ENCODE results near the gene IGSF21. TPM values are rescaled to one million over a fixed set of nuclear protein-coding genes. Genes with fewer than 3 reads are reported as not detected.

IGSF21 gene
- polyA plus RNA-seq, 1 of the 3 experiments (the other 2 are of a cell fraction), result not detected

DNA sequence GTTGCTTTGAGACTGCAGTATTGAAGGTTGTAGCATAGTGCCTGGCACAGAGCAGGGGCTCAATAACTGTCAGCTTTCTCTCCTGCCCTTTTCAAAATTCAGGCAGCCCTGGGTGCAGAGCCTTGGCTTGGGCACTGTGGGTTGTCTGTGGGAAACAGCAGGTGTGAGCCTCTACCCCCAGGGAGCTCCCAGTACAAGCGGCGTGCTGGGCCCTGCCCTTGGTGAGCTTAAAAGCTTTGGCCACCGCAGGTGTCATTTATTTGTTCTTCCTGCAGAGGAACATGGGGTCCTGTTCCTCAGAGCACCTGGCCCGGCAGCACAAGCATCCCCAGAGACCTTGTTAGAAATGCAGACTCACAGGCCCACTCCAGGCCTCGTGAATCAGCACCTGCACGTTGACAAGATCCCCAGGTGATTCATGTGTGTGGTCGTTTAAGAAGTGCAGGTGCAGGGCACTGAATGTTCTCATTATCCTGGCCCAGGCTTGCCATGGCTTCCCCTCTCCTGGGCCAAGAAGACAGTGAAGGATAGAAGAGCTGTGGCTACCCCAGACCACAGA is 29.9 kb upstream of the IGSF21 start:
- WGBS (ENCODE audit: low lambda C conversion rate), result 44% methylated on average over 5 of the region's 7 CpGs
- no peaks in the 10 kb centered on the region for H3K27me3 ChIP-seq (ENCODE audit: insufficient read depth)
- H3K4me1 ChIP-seq (ENCODE audit: control insufficient read depth in 1 of 2, insufficient read depth in 2 of 2, low read depth in 1 of 2, low read length in 1 of 2), result no peaks in the 10 kb centered on the region; a peak in 1 of 4 replicates
- H3K27ac ChIP-seq (ENCODE audit: low read depth in 2 of 2, low read length in 1 of 2), result no peak overlapping the region
- H3K9ac ChIP-seq, result no peak overlapping the region
- H3K4me3 ChIP-seq (ENCODE audit: low read depth in 2 of 2, low read length in 1 of 2), result no peak overlapping the region
- no peaks in the 10 kb centered on the region for H3K79me2 ChIP-seq (ENCODE audit: insufficient read depth)
- no peak overlapping the region for H2AFZ ChIP-seq (ENCODE audit: low read depth)
- no peaks in the 10 kb centered on the region for H3K9me3 ChIP-seq
- H3K36me3 ChIP-seq (replicated peaks in 1 of 2; ENCODE audit: control insufficient read depth in 1 of 2, insufficient read depth in 2 of 2, low read length in 1 of 2), result no peaks in the 10 kb centered on the region
- no peak for DNase-seq
- H4K20me1 ChIP-seq (ENCODE audit: insufficient read depth), result no peaks in the 10 kb centered on the region
- H3K9me2 ChIP-seq, result no peaks in the 10 kb centered on the region
- no peak for TF ChIP-seq RCOR1 (IDR thresholded peaks at IDR 0.05; ENCODE audit: low read length)
- TF ChIP-seq, protein P1, sequence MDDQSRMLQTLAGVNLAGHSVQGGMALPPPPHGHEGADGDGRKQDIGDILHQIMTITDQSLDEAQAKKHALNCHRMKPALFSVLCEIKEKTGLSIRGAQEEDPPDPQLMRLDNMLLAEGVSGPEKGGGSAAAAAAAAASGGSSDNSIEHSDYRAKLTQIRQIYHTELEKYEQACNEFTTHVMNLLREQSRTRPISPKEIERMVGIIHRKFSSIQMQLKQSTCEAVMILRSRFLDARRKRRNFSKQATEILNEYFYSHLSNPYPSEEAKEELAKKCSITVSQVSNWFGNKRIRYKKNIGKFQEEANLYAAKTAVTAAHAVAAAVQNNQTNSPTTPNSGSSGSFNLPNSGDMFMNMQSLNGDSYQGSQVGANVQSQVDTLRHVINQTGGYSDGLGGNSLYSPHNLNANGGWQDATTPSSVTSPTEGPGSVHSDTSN (IDR thresholded peaks at IDR 0.05), result no peak
- TF ChIP-seq, protein P2, sequence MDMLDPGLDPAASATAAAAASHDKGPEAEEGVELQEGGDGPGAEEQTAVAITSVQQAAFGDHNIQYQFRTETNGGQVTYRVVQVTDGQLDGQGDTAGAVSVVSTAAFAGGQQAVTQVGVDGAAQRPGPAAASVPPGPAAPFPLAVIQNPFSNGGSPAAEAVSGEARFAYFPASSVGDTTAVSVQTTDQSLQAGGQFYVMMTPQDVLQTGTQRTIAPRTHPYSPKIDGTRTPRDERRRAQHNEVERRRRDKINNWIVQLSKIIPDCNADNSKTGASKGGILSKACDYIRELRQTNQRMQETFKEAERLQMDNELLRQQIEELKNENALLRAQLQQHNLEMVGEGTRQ (IDR thresholded peaks at IDR 0.05; ENCODE audit: borderline replicate concordance, low read depth, low read length), result no peak
- POLR2A ChIA-PET, result no interaction called here
- H3F3A ChIP-seq (replicated peaks; ENCODE audit: insufficient read depth), result no peaks in the 10 kb centered on the region
- CTCF ChIA-PET, result interaction anchor here (0.9 to 2.9 kb wide), 5 partner anchors 13 to 155 kb away, joined by 3 to 9 read pairs (median 5); no protein-coding TSS in a partner anchor
- no peak overlapping the region for H3K4me2 ChIP-seq

DNA sequence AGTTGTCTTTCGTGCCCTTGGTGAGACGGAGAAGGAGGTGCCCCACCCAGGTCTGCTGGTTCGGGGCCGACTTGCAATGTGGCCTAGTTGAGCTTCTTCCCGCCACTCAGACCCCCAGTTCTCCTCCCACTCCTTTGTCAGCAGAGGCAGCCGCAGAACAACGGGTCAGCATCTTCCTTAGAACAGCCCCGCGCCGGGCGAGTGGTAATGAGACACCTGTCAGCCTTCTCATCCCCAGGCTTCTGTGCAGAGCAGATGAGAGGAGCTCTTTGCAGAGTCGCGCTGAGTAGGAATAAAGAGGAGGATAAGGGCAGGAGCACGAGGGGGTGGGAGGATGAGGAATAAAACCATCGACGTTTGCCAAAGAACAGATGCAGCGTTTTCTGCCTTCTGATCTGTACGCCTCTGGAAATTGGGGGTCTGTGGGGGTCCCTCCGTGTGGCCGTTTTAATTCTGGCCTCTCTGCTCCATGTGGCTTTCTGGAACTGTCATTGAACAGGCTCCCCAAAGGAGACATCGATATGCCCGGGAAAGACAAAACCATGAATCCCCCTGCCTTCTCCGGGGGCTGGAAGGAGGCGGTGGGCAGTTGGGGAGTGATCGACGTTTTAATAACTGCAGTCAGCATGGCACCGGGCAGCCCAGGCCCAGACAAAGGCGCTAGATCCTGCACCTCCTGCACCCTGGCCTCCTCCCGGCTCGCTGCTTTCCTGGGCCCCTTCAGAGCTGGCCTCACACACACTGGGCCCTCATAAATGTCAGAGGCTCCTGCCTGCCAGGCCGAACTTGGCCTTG is 27.5 kb upstream of the IGSF21 start:
- no peaks in the 10 kb centered on the region; a peak in 1 of 4 replicates for H3K4me1 ChIP-seq (ENCODE audit: control insufficient read depth in 1 of 2, insufficient read depth in 2 of 2, low read depth in 1 of 2, low read length in 1 of 2)
- no peaks in the 10 kb centered on the region for H3K9me3 ChIP-seq
- no peak for DNase-seq
- ChIA-PET POLR2A (no interaction called here), CTCF (no interaction called here)
- no peaks in the 10 kb centered on the region for H3K36me3 ChIP-seq (replicated peaks in 1 of 2; ENCODE audit: control insufficient read depth in 1 of 2, insufficient read depth in 2 of 2, low read length in 1 of 2)
- no peaks in the 10 kb centered on the region for H3K79me2 ChIP-seq (ENCODE audit: insufficient read depth)
- H3K4me2 ChIP-seq, result no peak overlapping the region
- H3K27me3 ChIP-seq (ENCODE audit: insufficient read depth), result no peaks in the 10 kb centered on the region
- no peak overlapping the region for H3K4me3 ChIP-seq (ENCODE audit: low read depth in 2 of 2, low read length in 1 of 2)
- no peaks in the 10 kb centered on the region for H4K20me1 ChIP-seq (ENCODE audit: insufficient read depth)
- no peak overlapping the region for H3K9ac ChIP-seq
- H2AFZ ChIP-seq (ENCODE audit: low read depth), result no peak overlapping the region
- no peaks in the 10 kb centered on the region for H3K9me2 ChIP-seq
- no peaks in the 10 kb centered on the region for H3F3A ChIP-seq (replicated peaks; ENCODE audit: insufficient read depth)
- 58% methylated on average over 22 of the region's 31 CpGs for WGBS (ENCODE audit: low lambda C conversion rate)
- H3K27ac ChIP-seq (ENCODE audit: low read depth in 2 of 2, low read length in 1 of 2), result no peak overlapping the region
- TF ChIP-seq ELF1 (IDR thresholded peaks at IDR 0.05) (no peak), RAD21 (IDR thresholded peaks at IDR 0.05; ENCODE audit: low read length) (no peak), RFX5 (IDR thresholded peaks at IDR 0.05; ENCODE audit: low read length) (no peak), MXI1 (IDR thresholded peaks at IDR 0.05; ENCODE audit: low read depth, low read length) (no peak), EZH2phosphoT487 (IDR thresholded peaks at IDR 0.05; ENCODE audit: borderline replicate concordance, low read depth) (no peak), GABPA (IDR thresholded peaks at IDR 0.05; ENCODE audit: low read depth) (no peak), TCF12 (IDR thresholded peaks at IDR 0.05) (no peak), GATA2 (CRISPR knock-in tag; IDR thresholded peaks at IDR 0.05) (no peak), SMC3 (IDR thresholded peaks at IDR 0.05; ENCODE audit: low read depth, low read length) (no peak), EP300 (IDR thresholded peaks at IDR 0.05; ENCODE audit: borderline replicate concordance in 1 of 2, low read depth in 1 of 2, low read length in 1 of 2) (no peak), RXRA (IDR thresholded peaks at IDR 0.05; ENCODE audit: borderline replicate concordance, low read depth) (no peak), YY1 (IDR thresholded peaks at IDR 0.05; ENCODE audit: low read depth) (no peak)
- TF ChIP-seq, protein P3, sequence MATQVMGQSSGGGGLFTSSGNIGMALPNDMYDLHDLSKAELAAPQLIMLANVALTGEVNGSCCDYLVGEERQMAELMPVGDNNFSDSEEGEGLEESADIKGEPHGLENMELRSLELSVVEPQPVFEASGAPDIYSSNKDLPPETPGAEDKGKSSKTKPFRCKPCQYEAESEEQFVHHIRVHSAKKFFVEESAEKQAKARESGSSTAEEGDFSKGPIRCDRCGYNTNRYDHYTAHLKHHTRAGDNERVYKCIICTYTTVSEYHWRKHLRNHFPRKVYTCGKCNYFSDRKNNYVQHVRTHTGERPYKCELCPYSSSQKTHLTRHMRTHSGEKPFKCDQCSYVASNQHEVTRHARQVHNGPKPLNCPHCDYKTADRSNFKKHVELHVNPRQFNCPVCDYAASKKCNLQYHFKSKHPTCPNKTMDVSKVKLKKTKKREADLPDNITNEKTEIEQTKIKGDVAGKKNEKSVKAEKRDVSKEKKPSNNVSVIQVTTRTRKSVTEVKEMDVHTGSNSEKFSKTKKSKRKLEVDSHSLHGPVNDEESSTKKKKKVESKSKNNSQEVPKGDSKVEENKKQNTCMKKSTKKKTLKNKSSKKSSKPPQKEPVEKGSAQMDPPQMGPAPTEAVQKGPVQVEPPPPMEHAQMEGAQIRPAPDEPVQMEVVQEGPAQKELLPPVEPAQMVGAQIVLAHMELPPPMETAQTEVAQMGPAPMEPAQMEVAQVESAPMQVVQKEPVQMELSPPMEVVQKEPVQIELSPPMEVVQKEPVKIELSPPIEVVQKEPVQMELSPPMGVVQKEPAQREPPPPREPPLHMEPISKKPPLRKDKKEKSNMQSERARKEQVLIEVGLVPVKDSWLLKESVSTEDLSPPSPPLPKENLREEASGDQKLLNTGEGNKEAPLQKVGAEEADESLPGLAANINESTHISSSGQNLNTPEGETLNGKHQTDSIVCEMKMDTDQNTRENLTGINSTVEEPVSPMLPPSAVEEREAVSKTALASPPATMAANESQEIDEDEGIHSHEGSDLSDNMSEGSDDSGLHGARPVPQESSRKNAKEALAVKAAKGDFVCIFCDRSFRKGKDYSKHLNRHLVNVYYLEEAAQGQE (IDR thresholded peaks at IDR 0.05; ENCODE audit: low read depth, low read length), result no peak
- TF ChIP-seq, protein P4, sequence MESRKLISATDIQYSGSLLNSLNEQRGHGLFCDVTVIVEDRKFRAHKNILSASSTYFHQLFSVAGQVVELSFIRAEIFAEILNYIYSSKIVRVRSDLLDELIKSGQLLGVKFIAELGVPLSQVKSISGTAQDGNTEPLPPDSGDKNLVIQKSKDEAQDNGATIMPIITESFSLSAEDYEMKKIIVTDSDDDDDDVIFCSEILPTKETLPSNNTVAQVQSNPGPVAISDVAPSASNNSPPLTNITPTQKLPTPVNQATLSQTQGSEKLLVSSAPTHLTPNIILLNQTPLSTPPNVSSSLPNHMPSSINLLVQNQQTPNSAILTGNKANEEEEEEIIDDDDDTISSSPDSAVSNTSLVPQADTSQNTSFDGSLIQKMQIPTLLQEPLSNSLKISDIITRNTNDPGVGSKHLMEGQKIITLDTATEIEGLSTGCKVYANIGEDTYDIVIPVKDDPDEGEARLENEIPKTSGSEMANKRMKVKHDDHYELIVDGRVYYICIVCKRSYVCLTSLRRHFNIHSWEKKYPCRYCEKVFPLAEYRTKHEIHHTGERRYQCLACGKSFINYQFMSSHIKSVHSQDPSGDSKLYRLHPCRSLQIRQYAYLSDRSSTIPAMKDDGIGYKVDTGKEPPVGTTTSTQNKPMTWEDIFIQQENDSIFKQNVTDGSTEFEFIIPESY (IDR thresholded peaks at IDR 0.05; ENCODE audit: borderline replicate concordance, low read depth), result no peak
- TF ChIP-seq, protein P5, sequence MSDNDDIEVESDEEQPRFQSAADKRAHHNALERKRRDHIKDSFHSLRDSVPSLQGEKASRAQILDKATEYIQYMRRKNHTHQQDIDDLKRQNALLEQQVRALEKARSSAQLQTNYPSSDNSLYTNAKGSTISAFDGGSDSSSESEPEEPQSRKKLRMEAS (IDR thresholded peaks at IDR 0.05; ENCODE audit: low read depth), result no peak
